AG04450 (cell line): ENCODE results near the gene BSPRY. TPM values are rescaled to one million over a fixed set of nuclear protein-coding genes. Genes with fewer than 3 reads are reported as not detected.
A peak's percentile ranks its signal among the peaks of the same experiment; 100 is the strongest.

ENCODE experiments used
- CTCF ChIA-PET: fragments of 300-600, 350-600 bp; formaldehyde crosslinking; extraction: SDS; loops from one replicate; lab custom pipeline; 2022; ENCODE audit warnings: antibody characterized with exemption, inconsistent platforms; lab: Charles Lee
- POLR2A ChIA-PET: fragments of 350-600 bp; formaldehyde crosslinking; extraction: SDS; loops from one replicate; lab custom pipeline; 2021; ENCODE audit warnings: antibody characterized with exemption, inconsistent platforms; lab: Yijun Ruan, JAX
- DNase-seq: peaks from one replicate; pipeline ENCODE4 v3.0.0-alpha.2; 2011; ENCODE audit warnings: low read depth, low spot score
- H3K27ac ChIP-seq: one replicate; pipeline ENCODE4 v1.5.1; 2012; ENCODE audit warnings: low read depth, low read length, control low read depth
- H3K27me3 ChIP-seq: one replicate; pipeline ENCODE4 v1.6.0; 2012; ENCODE audit warnings: low read length; ENCODE audit not compliant: control insufficient read depth, insufficient read depth
- H3K4me3 ChIP-seq: 2 replicates; pipeline ENCODE4 v1.5.1; 2011; ENCODE audit warnings: mild to moderate bottlenecking, low read depth, low read length, control low read depth
- H3K9me3 ChIP-seq: 2 replicates; pipeline ENCODE4 v1.5.1; 2012; ENCODE audit warnings: low read length; ENCODE audit not compliant: control insufficient read depth, insufficient read depth
- polyA plus RNA-seq: library from polyadenylated mRNA; depleted of rRNA; stranded (reverse); fragments of >200 nt; gene quantifications from 2 replicates; pipeline ENCODE4 v1.2.3, GENCODE V29; 2011
- TF ChIP-seq, protein P1 (sequence below): IDR thresholded peaks from 2 replicates; pipeline ENCODE4 v1.5.1; 2011; ENCODE audit warnings: low read depth, low read length, control low read depth, inconsistent platforms

The BSPRY gene
- polyA plus RNA-seq, 1 experiment, result not detected

DNA sequence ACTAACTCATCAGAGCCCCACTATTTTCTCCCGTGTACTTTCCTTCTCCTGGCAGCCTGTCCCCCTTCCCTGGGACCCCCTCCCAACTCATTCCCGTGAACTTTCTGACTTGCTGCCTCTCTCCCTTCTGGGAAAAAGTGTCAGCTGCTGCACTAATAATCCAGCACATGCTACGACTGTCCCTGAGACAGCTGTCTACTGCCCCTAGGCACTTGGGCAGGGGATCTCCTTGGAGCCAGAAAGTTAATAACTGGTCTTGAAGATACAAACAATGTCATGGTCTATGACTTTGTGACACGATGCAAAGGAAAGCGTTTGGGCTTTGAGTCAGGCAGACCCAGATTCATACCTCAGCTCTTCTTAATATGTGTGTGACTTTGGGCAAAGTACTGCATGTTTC, 36.1 kb upstream of the BSPRY start:
- Histone ChIP-seq H3K4me3 (no peak overlapping the region), H3K9me3 (no peaks in the 10 kb centered on the region), H3K27me3 (peaks cover 2% of the 10 kb centered on the region), H3K27ac (no peak overlapping the region)
- POLR2A ChIA-PET, result no interaction called here
- no peak for DNase-seq
- CTCF ChIA-PET, result interaction anchor here (0.7 kb wide), 1 partner anchor 78 kb away, joined by 7 read pairs; no protein-coding TSS in a partner anchor
- TF ChIP-seq, protein P1, sequence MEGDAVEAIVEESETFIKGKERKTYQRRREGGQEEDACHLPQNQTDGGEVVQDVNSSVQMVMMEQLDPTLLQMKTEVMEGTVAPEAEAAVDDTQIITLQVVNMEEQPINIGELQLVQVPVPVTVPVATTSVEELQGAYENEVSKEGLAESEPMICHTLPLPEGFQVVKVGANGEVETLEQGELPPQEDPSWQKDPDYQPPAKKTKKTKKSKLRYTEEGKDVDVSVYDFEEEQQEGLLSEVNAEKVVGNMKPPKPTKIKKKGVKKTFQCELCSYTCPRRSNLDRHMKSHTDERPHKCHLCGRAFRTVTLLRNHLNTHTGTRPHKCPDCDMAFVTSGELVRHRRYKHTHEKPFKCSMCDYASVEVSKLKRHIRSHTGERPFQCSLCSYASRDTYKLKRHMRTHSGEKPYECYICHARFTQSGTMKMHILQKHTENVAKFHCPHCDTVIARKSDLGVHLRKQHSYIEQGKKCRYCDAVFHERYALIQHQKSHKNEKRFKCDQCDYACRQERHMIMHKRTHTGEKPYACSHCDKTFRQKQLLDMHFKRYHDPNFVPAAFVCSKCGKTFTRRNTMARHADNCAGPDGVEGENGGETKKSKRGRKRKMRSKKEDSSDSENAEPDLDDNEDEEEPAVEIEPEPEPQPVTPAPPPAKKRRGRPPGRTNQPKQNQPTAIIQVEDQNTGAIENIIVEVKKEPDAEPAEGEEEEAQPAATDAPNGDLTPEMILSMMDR, result no peak

- TF ChIP-seq, protein P1, result no peak
- ChIA-PET CTCF (interaction anchor here (1.4 kb wide), 1 partner anchor 11 kb away, joined by 4 read pairs; no protein-coding TSS in a partner anchor), POLR2A (no interaction called here)
Observed at GRCh38 chr9:113315231-113315630, 34.1 kb upstream of the BSPRY start.

DNA sequence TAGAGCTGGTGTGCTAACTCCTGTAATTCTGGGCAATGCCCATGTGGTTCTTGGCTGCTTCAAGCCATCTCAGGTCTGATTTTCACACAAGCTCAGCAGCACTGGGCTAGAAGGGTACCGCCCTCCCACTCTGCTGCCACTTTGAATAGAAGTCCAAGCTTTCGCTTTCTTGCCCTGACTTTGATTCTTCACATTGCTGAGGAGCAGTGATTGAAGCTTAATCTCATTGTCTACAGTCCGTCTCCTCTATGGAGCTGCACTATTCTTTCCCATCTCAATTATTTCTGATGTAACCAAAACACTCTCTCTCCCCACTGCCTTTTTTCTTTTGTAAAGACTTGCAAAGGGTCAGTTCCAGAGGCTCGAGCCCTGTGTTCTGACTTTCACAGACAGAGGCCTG, 33.3 kb upstream of the BSPRY start:
- H3K4me3 ChIP-seq, result no peak overlapping the region
- no peaks in the 10 kb centered on the region for H3K9me3 ChIP-seq
- ChIA-PET CTCF (interaction anchor here (1.4 kb wide), 1 partner anchor 10 kb away, joined by 4 read pairs; no protein-coding TSS in a partner anchor), POLR2A (no interaction called here)
- H3K27ac ChIP-seq, result no peak overlapping the region
- DNase-seq, result no peak
- TF ChIP-seq, protein P1, result no peak
- peaks cover 2% of the 10 kb centered on the region for H3K27me3 ChIP-seq

More at GRCh38 chr9:113315231-113315630, 34.1 kb upstream of the BSPRY start:
- Histone ChIP-seq H3K27me3 (peaks cover 2% of the 10 kb centered on the region), H3K27ac (no peak overlapping the region), H3K9me3 (no peaks in the 10 kb centered on the region), H3K4me3 (no peak overlapping the region)
- no peak for DNase-seq

DNA sequence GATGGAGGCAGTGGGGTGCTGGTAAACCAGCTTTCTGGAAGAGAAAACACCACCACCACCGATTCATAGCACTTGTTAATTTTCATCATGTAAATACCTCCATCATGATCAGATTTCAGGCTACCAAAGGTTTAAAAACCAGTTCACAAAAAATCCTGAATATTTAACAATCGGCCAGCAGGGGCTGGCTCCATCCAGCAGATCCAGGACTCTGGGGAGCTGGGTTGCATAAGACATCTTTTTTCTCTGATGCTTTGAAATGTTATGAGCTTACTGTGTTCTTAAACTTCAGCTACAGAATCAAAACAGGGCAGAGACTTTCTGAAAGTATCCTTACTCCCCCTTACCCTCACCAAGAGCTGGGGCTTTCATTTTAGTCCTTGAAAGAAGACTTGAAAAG, 31.6 kb upstream of the BSPRY start:
- TF ChIP-seq, protein P1, result peak; percentile 44
- Histone ChIP-seq H3K9me3 (no peaks in the 10 kb centered on the region), H3K27me3 (peaks cover 9% of the 10 kb centered on the region), H3K27ac (no peak overlapping the region), H3K4me3 (no peak overlapping the region)
- CTCF ChIA-PET, result interaction anchor here (0.6 to 2.0 kb wide), 4 partner anchors 9 to 388 kb away, joined by 3 to 8 read pairs (median 5); partner anchors contain the start of gene ALAD
- POLR2A ChIA-PET, result interaction anchor here (0.6 kb wide), 2 partner anchors 41 to 92 kb away, joined by 3 read pairs; partner anchors contain the start of genes C9orf43 and POLE3
- no peak for DNase-seq

DNA sequence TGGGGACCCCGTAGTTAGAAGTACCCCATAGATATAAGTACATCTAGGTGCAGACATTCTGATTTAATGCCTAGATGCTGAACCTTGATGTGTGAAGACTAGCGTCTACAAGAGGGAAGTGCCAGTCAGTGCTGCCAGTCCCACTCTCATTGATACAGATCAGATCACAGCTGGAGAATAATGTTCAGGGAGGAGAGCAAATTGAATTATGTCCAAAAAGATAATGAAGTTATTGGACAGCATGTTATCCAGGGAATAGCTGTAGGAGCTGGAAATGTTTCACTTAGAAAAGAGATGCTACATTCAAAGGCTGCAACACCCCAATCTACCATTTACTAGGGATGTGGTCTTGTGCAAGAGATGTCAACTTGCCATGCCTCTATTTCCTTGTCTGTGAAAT, 30.3 kb upstream of the BSPRY start:
- Histone ChIP-seq H3K4me3 (no peak overlapping the region), H3K27me3 (peaks cover 12% of the 10 kb centered on the region), H3K27ac (no peak overlapping the region), H3K9me3 (no peaks in the 10 kb centered on the region)
- CTCF ChIA-PET, result interaction anchor here (1.7 to 2.0 kb wide), 2 partner anchors 11 to 336 kb away, joined by 5 to 8 read pairs; no protein-coding TSS in a partner anchor
- DNase-seq, result no peak
- TF ChIP-seq, protein P1, result no peak
- POLR2A ChIA-PET, result no interaction called here
